HCT116 (cell line): ENCODE data around the gene PRSS21. TPM values are rescaled to one million over a fixed set of nuclear protein-coding genes. Genes with fewer than 3 reads are reported as not detected.

ENCODE experiments used
- ATAC-seq: fragments of 200-7000 bp; cut with Tn5 transposase; 2 replicates; pipeline ENCODE4 v1.9.1; 2020; ENCODE audit warnings: mild to moderate bottlenecking, moderate library complexity
- BruUV-seq: library from RNA; stranded (reverse); fragments of 400-500 nt; replicated peaks from 2 replicates; lab custom pipeline; 2021; lab: Mats Ljungman, UMichigan
- CTCF ChIA-PET: fragments of 300-600 bp; sonication (Branson Sonifier 250); formaldehyde crosslinking; loops from one replicate; lab custom pipeline; 2021; ENCODE audit warnings: antibody characterized with exemption; lab: Charles Lee
- POLR2A ChIA-PET: fragments of 300-600, 350-600 bp; sonication (Branson Sonifier 250); formaldehyde crosslinking; loops from one replicate; lab custom pipeline; 2021; ENCODE audit warnings: antibody characterized with exemption; lab: Charles Lee
- RAD21 ChIA-PET, 2 experiments: fragments of 300-600 bp; sonication (Branson Sonifier 250); formaldehyde crosslinking; loops; one replicate each; lab custom pipeline; 2023; ENCODE audit warnings: low total read pairs in 2 of 2; ENCODE audit not compliant: uncharacterized antibody in 2 of 2, unreplicated experiment in 2 of 2, low non-redundant PET in 1 of 2; lab: Charles Lee
- DNase-seq: peaks from one replicate; pipeline ENCODE4 v3.0.0-alpha.2; 2010; ENCODE audit warnings: low read depth, low spot score
- H2AFZ ChIP-seq: fragments of 200-600 bp; shearing (Covaris generic), sonication (generic); 2 replicates; pipeline ENCODE4 v1.6.1; 2017; ENCODE audit warnings: low read depth, mixed run types, mixed read lengths, antibody characterized with exemption, low read length; ENCODE audit not compliant: poor library complexity, severe bottlenecking
- H3K27ac ChIP-seq: 2 replicates; pipeline ENCODE4 v1.5.1; 2012; ENCODE audit warnings: low read depth, low read length
- H3K27me3 ChIP-seq: fragments of 200-600 bp; sonication (generic); 2 replicates; pipeline ENCODE4 v1.6.1; 2016; ENCODE audit warnings: mixed run types, low read length, mixed read lengths; ENCODE audit not compliant: insufficient read depth
- H3K36me3 ChIP-seq, 2 experiments: fragments of 200-500 bp in 1 of 2; fragments of 200-600 bp in 1 of 2; sonication (Bioruptor generic) in 1 of 2; sonication (generic) in 1 of 2; 2 replicates each; pipeline versions ENCODE4 v1.5.1 to v1.6.1; 2014 to 2016; ENCODE audit warnings: low read length in 2 of 2, inconsistent platforms in 1 of 2, mixed read lengths in 1 of 2, mixed run types in 1 of 2; ENCODE audit not compliant: insufficient read depth in 2 of 2, control insufficient read depth in 1 of 2
- H3K4me1 ChIP-seq, 2 experiments: fragments of 200-600 bp in 1 of 2; sonication (generic) in 1 of 2; 2 replicates each; pipeline versions ENCODE4 v1.5.1 to v1.6.1; 2012 to 2017; ENCODE audit warnings: low read length in 2 of 2, inconsistent platforms in 1 of 2, mild to moderate bottlenecking in 1 of 2, mixed read lengths in 1 of 2, mixed run types in 1 of 2, moderate library complexity in 1 of 2; ENCODE audit not compliant: insufficient read depth in 2 of 2, control insufficient read depth in 1 of 2
- H3K4me2 ChIP-seq: fragments of 200-600 bp; sonication (generic); 2 replicates; pipeline ENCODE4 v1.6.1; 2017; ENCODE audit warnings: mixed run types, low read length, mixed read lengths
- H3K4me3 ChIP-seq, 2 experiments: fragments of 200-600 bp in 1 of 2; sonication (generic) in 1 of 2; replicated peaks in 1 of 2; 2 replicates each; pipeline ENCODE4 v1.5.1; 2011 to 2016; ENCODE audit warnings: low read length in 2 of 2, control low read depth in 1 of 2, low read depth in 1 of 2, mild to moderate bottlenecking in 1 of 2, mixed read lengths in 1 of 2, mixed run types in 1 of 2
- H3K79me2 ChIP-seq: fragments of 200-600 bp; sonication (generic); 2 replicates; pipeline ENCODE4 v1.6.1; 2017; ENCODE audit warnings: mild to moderate bottlenecking, mixed run types, low read length, moderate library complexity, mixed read lengths; ENCODE audit not compliant: insufficient read depth
- H3K9ac ChIP-seq: fragments of 200-600 bp; sonication (generic); 2 replicates; pipeline ENCODE4 v1.6.1; 2016; ENCODE audit warnings: low read length, mixed read lengths
- H3K9me2 ChIP-seq: fragments of 200-600 bp; sonication (generic), shearing (Covaris generic); 2 replicates; pipeline ENCODE4 v1.6.1; 2017; ENCODE audit warnings: mixed run types, mild to moderate bottlenecking, moderate library complexity; ENCODE audit not compliant: insufficient read depth
- H3K9me3 ChIP-seq, 2 experiments: fragments of 200-500 bp in 1 of 2; fragments of 200-600 bp in 1 of 2; sonication (Bioruptor generic) in 1 of 2; sonication (generic) in 1 of 2; 2 replicates each; pipeline ENCODE4 v1.6.1; 2014 to 2017; ENCODE audit warnings: low read length in 2 of 2, mixed read lengths in 2 of 2, inconsistent platforms in 1 of 2, low read depth in 1 of 2, mild to moderate bottlenecking in 1 of 2, mixed run types in 1 of 2, moderate library complexity in 1 of 2; ENCODE audit not compliant: control insufficient read depth in 1 of 2, insufficient read depth in 1 of 2
- H4K20me1 ChIP-seq: fragments of 200-600 bp; sonication (generic), shearing (Covaris generic); 2 replicates; pipeline ENCODE4 v1.6.1; 2017; ENCODE audit warnings: mixed run types, mild to moderate bottlenecking, moderate library complexity; ENCODE audit not compliant: insufficient read depth
- ATF3 ChIP-seq: IDR thresholded peaks from 2 replicates; pipeline ENCODE4 v1.6.1; 2012
- CBX3 ChIP-seq: IDR thresholded peaks from 2 replicates; pipeline ENCODE4 v1.6.1; 2012; ENCODE audit warnings: low read depth
- CEBPB ChIP-seq: IDR thresholded peaks from 2 replicates; pipeline ENCODE4 v1.6.1; 2012; ENCODE audit warnings: low read depth
- CTCF ChIP-seq, 3 experiments: fragments of 200-600 bp in 1 of 3; sonication (generic) in 1 of 3; IDR thresholded peaks in 2 of 3; conservative IDR thresholded peaks in 1 of 3; 2 replicates each; pipeline ENCODE4 v1.5.1; 2012 to 2017; ENCODE audit warnings: low read depth in 2 of 3, low read length in 2 of 3, antibody characterized with exemption in 1 of 3, borderline replicate concordance in 1 of 3, control low read depth in 1 of 3, mild to moderate bottlenecking in 1 of 3, mixed read lengths in 1 of 3, mixed run types in 1 of 3, moderate library complexity in 1 of 3; ENCODE audit not compliant: insufficient read depth in 1 of 3
- EGR1 ChIP-seq: IDR thresholded peaks from 2 replicates; pipeline ENCODE4 v1.6.1; 2012; ENCODE audit warnings: low read depth
- ELF1 ChIP-seq: IDR thresholded peaks from 2 replicates; pipeline ENCODE4 v1.6.1; 2012; ENCODE audit warnings: low read depth, borderline replicate concordance
- EZH2 ChIP-seq: fragments of 200-600 bp; sonication (generic); IDR thresholded peaks from 2 replicates; pipeline ENCODE4 v1.6.1; 2017; ENCODE audit warnings: antibody characterized with exemption, mixed run types
- EZH2phosphoT487 ChIP-seq: fragments of 200-600 bp; IDR thresholded peaks from 2 replicates; pipeline ENCODE4 v1.6.1; 2018; ENCODE audit warnings: antibody characterized with exemption, borderline replicate concordance
- FOSL1 ChIP-seq: IDR thresholded peaks from 2 replicates; pipeline ENCODE4 v1.6.1; 2012; ENCODE audit warnings: low read depth
- JUND ChIP-seq: IDR thresholded peaks from 2 replicates; pipeline ENCODE4 v1.6.1; 2012
- POLR2A ChIP-seq: IDR thresholded peaks from 2 replicates; pipeline ENCODE4 v1.7.0; 2011; ENCODE audit warnings: borderline replicate concordance; ENCODE audit not compliant: insufficient read depth, insufficient read length; ENCODE audit errors: extremely low read depth
- POLR2AphosphoS5 ChIP-seq: IDR thresholded peaks from 2 replicates; pipeline ENCODE4 v1.6.1; 2011; ENCODE audit warnings: mild to moderate bottlenecking, low read depth, low read length, moderate library complexity
- RAD21 ChIP-seq: IDR thresholded peaks from 2 replicates; pipeline ENCODE4 v1.6.1; 2012; ENCODE audit warnings: low read depth, mild to moderate bottlenecking
- SP1 ChIP-seq: IDR thresholded peaks from 2 replicates; pipeline ENCODE4 v1.6.1; 2012; ENCODE audit warnings: low read depth
- SRF ChIP-seq: IDR thresholded peaks from 2 replicates; pipeline ENCODE4 v1.6.1; 2012; ENCODE audit warnings: low read depth
- TCF7L2 ChIP-seq: IDR thresholded peaks from 2 replicates; pipeline ENCODE4 v1.7.0; 2011; ENCODE audit warnings: borderline replicate concordance, inconsistent platforms; ENCODE audit not compliant: insufficient read depth, insufficient read length; ENCODE audit errors: extremely low read depth
- YY1 ChIP-seq: IDR thresholded peaks from 2 replicates; pipeline ENCODE4 v1.6.1; 2011; ENCODE audit warnings: low read length, low read depth, moderate library complexity, mild to moderate bottlenecking; ENCODE audit not compliant: insufficient replicate concordance; ENCODE audit errors: extremely low read depth
- ZBTB33 ChIP-seq: IDR thresholded peaks from 2 replicates; pipeline ENCODE4 v1.6.1; 2011; ENCODE audit warnings: mild to moderate bottlenecking, low read length, moderate library complexity; ENCODE audit not compliant: insufficient replicate concordance; ENCODE audit errors: extremely low read depth
- ZFX ChIP-seq: fragments of 450-650 bp; IDR thresholded peaks from 2 replicates; pipeline ENCODE4 v1.6.1; 2017
- ZNF274 ChIP-seq: fragments of 200-500 bp; sonication (Bioruptor generic); IDR thresholded peaks from 2 replicates; pipeline ENCODE4 v1.6.1; 2014; ENCODE audit warnings: mild to moderate bottlenecking, low read depth, low read length, inconsistent platforms
- intact Hi-C: fragments of 100-400 bp; cut with micrococcal nuclease; formaldehyde crosslinking; loops from 2 replicates; pipeline ENCODE4 v1.10.0; 2022
- total RNA-seq: library from RNA; stranded (reverse); gene quantifications from one replicate; pipeline ENCODE4 v1.2.1, GENCODE V29; 2021; ENCODE audit not compliant: unreplicated experiment

Gene PRSS21
- total RNA-seq, 1 experiment from 2014 or later = 0.39 TPM

- Histone ChIP-seq H3K4me3 (no peak overlapping the region), H3K27ac (no peak overlapping the region), H2AFZ (no peak overlapping the region), H3K79me2 (no peaks in the 10 kb centered on the region), H4K20me1 (no peaks in the 10 kb centered on the region), H3K9ac (no peak overlapping the region), H3K9me3 (no peaks in the 10 kb centered on the region), H3K27me3 (no peaks in the 10 kb centered on the region), H3K4me1 (peaks cover 12 to 22% of the 10 kb centered on the region in 2 experiments), H3K9me2 (no peaks in the 10 kb centered on the region; the same call in 1 of the 2 replicates), H3K36me3 (no peaks in the 10 kb centered on the region), H3K4me2 (no peak overlapping the region)
- RAD21 ChIA-PET = no interaction called here
- ATAC-seq (no peak), DNase-seq (no peak)
- intact Hi-C loops = no loop called here
- TF ChIP-seq POLR2A = no peak
- no peak for TF ChIP-seq CTCF (IDR thresholded peaks at IDR 0.05 in 2 of 3, conservative IDR thresholded peaks at IDR 0.05 in 1 of 3; ENCODE audit: borderline replicate concordance in 1 of 3, insufficient read depth in 1 of 3, low read depth in 2 of 3, low read length in 2 of 3)
- no peak for TF ChIP-seq ATF3
- no peak for TF ChIP-seq TCF7L2
- TF ChIP-seq POLR2AphosphoS5 = no peak
- TF ChIP-seq SRF = no peak
- no peak for TF ChIP-seq RAD21
- TF ChIP-seq SP1 = no peak
- TF ChIP-seq JUND = no peak
- no peak for TF ChIP-seq ZFX
- TF ChIP-seq ZNF274 = no peak
- TF ChIP-seq CEBPB = no peak
- no peak for TF ChIP-seq YY1
- TF ChIP-seq EZH2phosphoT487 = no peak
- TF ChIP-seq FOSL1 = no peak
- TF ChIP-seq CBX3 = no peak
- no peak for TF ChIP-seq ELF1
- no peak for TF ChIP-seq ZBTB33
- no peak for TF ChIP-seq EGR1
- TF ChIP-seq EZH2 = no peak
- POLR2A ChIA-PET = no interaction called here
- CTCF ChIA-PET = no interaction called here
- BruUV-seq = no TSS peak
Observed at GRCh38 chr16:2790631-2791030, 26.4 kb upstream of the PRSS21 start.
